ENCODE results near the gene LRRC34. TPM values are rescaled to one million over a fixed set of nuclear protein-coding genes. Genes with fewer than 3 reads are reported as not detected.

Gene LRRC34
- total RNA-seq, 2 donors from 2014 or later = 0.77 to 0.78 TPM

DNA sequence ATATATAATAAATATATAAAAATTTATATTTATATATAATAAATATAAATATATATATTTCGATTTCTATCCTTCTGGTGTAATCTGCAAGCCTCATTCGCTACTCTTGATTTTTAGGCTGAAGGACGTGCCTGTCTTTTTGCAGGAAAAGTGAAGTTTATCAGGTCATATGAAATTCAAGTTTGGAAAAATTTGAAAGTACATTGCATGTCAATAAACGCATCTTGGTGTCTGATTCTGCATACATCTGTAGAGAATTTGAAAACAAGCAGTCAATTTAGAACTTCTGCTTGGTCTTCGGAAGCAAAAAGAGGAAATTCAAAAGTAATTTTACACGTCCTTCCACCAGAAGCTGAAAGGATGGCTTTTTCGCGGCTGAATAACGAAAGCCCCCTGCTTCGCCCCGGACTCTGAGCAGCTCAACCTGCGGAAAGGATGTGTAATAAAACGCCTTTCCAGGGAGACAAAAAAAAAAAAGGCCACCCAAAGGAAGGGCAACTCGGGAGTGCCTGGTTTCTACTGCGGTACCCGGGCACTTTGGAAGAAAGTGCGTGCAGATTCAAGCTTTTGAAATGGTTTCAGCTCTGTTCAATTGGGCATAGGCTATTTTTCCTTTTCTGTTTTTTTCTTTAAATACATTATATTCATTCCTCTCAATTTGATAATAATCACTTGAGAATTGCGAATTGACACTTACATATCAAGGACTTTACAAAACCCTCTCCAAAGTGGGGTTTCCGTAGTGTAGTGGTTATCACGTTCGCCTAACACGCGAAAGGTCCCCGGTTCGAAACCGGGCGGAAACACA is 41.0 kb downstream of the LRRC34 start:
- no peaks in the 10 kb centered on the region for H3K9me3 ChIP-seq (ENCODE audit: control insufficient read depth, low read length, poor library complexity, severe bottlenecking)
- peaks cover 37% of the 10 kb centered on the region for H3K4me1 Mint-ChIP-seq
- H3K4me3 Mint-ChIP-seq = peak overlapping the region; percentile 99
- H3K27ac Mint-ChIP-seq = peak overlapping the region; percentile 100
- peak; percentile 33 to 59 (median 52) for DNase-seq
- H3K36me3 Mint-ChIP-seq (ENCODE audit: low read depth) = peaks cover 3% of the 10 kb centered on the region
- peak; percentile 22 for ATAC-seq
- no peaks in the 10 kb centered on the region for H3K27me3 Mint-ChIP-seq

DNA sequence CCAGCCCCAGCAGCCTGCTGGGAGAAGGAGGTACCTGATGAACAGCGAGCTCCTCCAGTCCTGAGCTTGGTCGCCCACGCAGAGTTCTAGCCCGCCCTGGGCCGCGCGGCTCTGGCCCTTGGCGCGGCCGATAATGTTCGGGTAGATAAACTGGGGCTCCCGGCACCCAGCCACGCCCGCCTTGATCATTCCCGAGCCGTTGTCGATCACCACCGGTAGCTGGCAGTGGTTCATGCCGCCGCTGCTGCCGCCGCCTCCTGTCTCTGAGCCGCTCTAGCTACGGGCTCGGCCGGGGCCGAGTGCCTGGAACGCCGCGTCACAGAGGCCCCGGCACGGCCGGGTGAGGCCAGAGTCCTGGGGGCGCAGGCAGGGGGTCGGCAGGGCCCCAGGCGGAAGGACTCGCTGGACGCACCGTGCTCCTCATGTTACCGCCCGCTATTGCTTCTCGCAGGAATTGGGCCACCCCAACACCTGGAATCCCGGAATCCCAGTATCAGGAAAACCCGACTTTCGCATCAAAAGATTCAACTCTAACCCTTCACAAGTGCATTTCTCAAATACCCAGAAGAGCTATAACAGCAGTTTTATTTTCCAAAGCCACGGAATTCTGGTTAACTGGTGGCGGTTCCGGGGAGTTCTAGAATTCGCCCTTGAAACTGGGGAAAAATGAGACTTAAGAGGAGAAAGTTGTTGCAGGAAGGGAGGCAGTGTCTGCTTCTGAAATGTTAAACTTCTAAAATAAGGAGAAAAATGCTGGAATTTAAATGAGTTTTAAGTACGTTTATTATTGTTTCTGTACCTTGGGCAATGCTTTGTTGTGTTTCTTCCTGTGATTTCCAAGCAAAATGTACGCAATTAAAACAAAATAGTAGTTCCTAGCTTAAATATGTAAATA is 43.2 kb downstream of the LRRC34 start, which contains the start of gene ACTRT3:
Gene ACTRT3 (minus strand): TSS at position 275 of the 895 bp plus-strand sequence. CDS start 41 bp downstream, at position 234.
- Mint-ChIP-seq H3K4me1 (peaks cover 34% of the 10 kb centered on the region), H3K27me3 (no peaks in the 10 kb centered on the region), H3K27ac (peak within 1 kb of the TSS; percentile 29), H3K36me3 (ENCODE audit: low read depth) (peaks cover 3% of the 10 kb centered on the region), H3K4me3 (peak within 1 kb of the TSS; percentile 87)
- no peaks in the 10 kb centered on the region for H3K9me3 ChIP-seq (ENCODE audit: control insufficient read depth, low read length, poor library complexity, severe bottlenecking)
- DNase-seq (peak; percentile 34 to 49 (median 38)), ATAC-seq (no peak)

DNA sequence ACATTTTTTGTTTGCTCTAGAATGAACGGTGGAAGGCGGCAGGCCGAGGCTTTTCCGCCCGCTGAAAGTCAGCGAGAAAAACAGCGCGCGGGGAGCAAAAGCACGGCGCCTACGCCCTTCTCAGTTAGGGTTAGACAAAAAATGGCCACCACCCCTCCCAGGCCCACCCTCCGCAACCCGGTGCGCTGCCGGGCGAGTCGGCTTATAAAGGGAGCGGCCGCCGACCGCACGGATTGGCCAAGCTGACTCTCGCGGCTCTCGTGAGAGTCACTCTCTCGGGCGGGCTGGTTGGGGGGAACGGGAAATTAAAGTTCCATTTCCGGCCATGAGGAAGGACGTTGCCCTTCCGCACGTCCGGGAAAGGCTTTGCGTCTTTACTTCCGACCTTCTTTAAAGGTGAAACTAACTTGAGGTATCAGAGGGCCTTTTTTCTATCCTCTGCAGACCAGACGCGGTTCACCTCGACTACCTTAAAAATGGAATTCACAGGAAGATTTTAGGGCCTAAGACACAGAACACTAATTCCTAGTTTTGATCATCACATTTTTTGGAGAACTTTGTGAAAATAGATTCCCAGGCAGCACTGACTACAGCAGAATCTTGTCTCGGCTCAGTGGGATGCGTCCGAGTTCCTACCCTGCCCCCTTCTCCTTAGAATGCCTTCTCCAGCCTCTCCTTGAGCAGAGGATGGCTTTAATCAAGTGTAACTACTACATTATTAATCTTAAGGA is 47.7 kb downstream of the LRRC34 start, which contains the start of gene TERC:
Gene TERC (minus strand): TSS at position 179 of the 731 bp plus-strand sequence.
- no peaks in the 10 kb centered on the region for H3K27me3 Mint-ChIP-seq
- peak within 1 kb of the TSS; percentile 94 for H3K27ac Mint-ChIP-seq
- ATAC-seq (peak; percentile 88), DNase-seq (peak; percentile 76 to 82 (median 82))
- H3K4me1 Mint-ChIP-seq = peaks cover 17% of the 10 kb centered on the region
- peak within 1 kb of the TSS; percentile 92 for H3K4me3 Mint-ChIP-seq
- no peaks in the 10 kb centered on the region for H3K9me3 ChIP-seq (ENCODE audit: control insufficient read depth, low read length, poor library complexity, severe bottlenecking)
- no peaks in the 10 kb centered on the region for H3K36me3 Mint-ChIP-seq (ENCODE audit: low read depth)

DNA sequence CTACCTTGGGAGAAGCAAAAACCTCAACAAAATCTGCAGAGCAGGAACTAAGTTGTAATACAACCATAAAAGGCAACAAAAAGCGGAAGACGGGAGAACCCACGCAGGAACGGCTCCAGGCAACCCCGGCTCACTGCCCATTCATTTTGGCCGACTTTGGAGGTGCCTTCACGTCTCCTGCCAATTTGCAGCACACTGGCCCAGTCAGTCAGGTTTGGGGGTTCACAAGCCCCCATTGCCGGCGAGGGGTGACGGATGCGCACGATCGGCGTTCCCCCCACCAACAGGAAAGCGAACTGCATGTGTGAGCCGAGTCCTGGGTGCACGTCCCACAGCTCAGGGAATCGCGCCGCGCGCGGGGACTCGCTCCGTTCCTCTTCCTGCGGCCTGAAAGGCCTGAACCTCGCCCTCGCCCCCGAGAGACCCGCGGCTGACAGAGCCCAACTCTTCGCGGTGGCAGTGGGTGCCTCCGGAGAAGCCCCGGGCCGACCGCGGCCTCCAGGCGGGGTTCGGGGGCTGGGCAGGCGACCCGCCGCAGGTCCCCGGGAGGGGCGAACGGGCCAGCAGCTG is 48.3 kb downstream of the LRRC34 start:
- H3K4me1 Mint-ChIP-seq = peaks cover 13% of the 10 kb centered on the region
- no peaks in the 10 kb centered on the region for H3K36me3 Mint-ChIP-seq (ENCODE audit: low read depth)
- H3K9me3 ChIP-seq (ENCODE audit: control insufficient read depth, low read length, poor library complexity, severe bottlenecking) = no peaks in the 10 kb centered on the region
- peak overlapping the region; percentile 94 for H3K27ac Mint-ChIP-seq
- peak overlapping the region; percentile 92 for H3K4me3 Mint-ChIP-seq
- ATAC-seq = peak; percentile 46
- peak; percentile 35 to 42 (median 41) for DNase-seq
- no peaks in the 10 kb centered on the region for H3K27me3 Mint-ChIP-seq

DNA sequence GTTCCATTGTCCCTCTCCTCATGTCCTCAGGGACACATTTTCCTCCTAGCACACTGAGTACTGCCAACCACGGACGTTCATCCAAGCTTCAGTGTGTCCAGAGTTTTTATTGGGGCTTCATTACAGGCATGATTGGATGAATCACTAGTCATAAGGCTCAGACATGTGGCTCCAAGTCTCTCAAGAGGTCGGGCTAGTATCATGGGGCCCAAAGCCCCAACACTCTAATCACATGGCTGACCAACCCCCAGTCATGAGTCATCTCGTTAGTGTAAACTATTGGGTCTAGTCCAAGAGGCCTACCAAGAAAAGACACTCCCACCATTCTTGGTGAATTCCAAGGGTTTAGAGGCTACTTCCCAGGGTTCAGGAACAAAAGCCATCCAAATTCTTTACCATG is 52.2 kb downstream of the LRRC34 start:
- no peak overlapping the region for H3K4me3 Mint-ChIP-seq
- no peaks in the 10 kb centered on the region for H3K9me3 ChIP-seq (ENCODE audit: control insufficient read depth, low read length, poor library complexity, severe bottlenecking)
- no peak overlapping the region for H3K27ac Mint-ChIP-seq
- no peaks in the 10 kb centered on the region for H3K36me3 Mint-ChIP-seq (ENCODE audit: low read depth)
- DNase-seq (no peak), ATAC-seq (no peak)
- H3K4me1 Mint-ChIP-seq = peaks cover 15% of the 10 kb centered on the region
- no peaks in the 10 kb centered on the region for H3K27me3 Mint-ChIP-seq

DNA sequence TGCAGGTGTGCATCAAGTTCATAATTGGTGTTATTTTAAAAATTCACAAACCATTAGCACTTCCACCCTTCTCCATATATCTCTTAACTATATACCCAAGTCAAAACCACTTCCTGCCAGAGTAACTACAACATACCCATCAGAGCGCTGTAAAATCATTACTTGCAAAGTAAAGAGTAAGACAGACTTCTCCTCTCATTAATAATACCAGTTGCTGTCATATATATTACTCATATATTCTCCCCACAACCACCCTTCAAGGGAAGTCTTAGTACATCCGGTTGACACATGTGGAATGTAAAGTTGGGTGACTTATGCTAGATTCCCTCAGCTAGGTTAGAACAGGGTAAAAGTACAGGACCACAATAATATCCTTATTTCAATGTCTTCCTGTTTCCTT is 53.4 kb downstream of the LRRC34 start:
- Mint-ChIP-seq H3K36me3 (ENCODE audit: low read depth) (no peaks in the 10 kb centered on the region), H3K4me1 (peaks cover 13% of the 10 kb centered on the region), H3K27ac (peak overlapping the region; percentile 70), H3K27me3 (peaks cover 5% of the 10 kb centered on the region), H3K4me3 (peak overlapping the region; percentile 1)
- H3K9me3 ChIP-seq (ENCODE audit: control insufficient read depth, low read length, poor library complexity, severe bottlenecking) = no peaks in the 10 kb centered on the region
- ATAC-seq (peak; percentile 45), DNase-seq (no peak)

DNA sequence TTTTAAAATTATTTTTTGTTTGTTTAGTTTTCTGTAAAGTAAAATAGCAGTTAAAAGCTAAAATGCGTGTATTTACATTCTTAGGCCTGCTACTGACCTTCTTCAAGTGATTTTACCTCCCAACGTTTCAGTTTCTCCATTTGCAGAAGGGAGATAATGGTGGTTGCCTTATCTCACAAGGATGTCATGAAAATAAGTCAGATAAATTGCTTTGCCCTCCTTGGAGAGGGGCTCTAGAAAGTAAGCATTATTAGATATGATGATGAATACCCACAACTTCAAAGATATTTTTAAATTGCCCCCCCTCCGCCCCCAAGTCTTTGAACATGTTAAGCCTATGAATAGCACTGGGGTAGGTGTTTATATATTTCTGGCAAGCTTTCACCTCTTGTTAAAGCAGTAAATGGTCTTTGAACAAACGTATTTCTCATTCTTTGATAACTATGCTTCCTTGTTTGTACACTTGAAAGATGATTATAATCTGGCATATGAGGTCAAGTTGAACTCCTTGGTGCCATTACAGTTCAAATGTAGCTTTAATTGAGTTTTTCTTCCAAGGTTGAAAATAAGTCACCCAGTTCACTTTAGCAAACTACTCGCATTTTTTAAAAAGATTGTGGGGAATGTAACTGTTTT is 54.2 kb downstream of the LRRC34 start:
- H3K4me1 Mint-ChIP-seq = peaks cover 9% of the 10 kb centered on the region
- peak overlapping the region; percentile 70 for H3K27ac Mint-ChIP-seq
- DNase-seq (no peak), ATAC-seq (no peak)
- no peaks in the 10 kb centered on the region for H3K36me3 Mint-ChIP-seq (ENCODE audit: low read depth)
- H3K4me3 Mint-ChIP-seq = no peak overlapping the region
- H3K27me3 Mint-ChIP-seq = peaks cover 5% of the 10 kb centered on the region
- H3K9me3 ChIP-seq (ENCODE audit: control insufficient read depth, low read length, poor library complexity, severe bottlenecking) = no peaks in the 10 kb centered on the region

DNA sequence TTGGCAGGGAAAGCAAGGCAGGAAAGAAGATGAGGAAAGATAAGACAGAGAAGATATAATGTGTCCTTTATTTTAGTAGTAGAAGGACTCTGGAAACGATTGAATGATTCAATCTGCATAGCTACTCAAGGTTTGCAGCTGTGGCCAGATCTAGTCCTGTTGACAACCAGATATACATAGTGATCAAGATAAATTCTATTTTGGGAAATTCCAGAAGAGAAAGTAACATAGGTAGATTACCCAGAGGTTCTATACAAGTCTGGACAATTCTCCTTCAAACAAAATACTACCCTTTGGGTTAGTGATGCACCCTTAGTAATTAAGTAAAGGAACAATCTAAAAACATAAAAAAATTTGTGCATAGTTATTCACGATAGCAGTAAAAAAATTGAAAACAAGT is 57.2 kb downstream of the LRRC34 start:
- no peaks in the 10 kb centered on the region for H3K9me3 ChIP-seq (ENCODE audit: control insufficient read depth, low read length, poor library complexity, severe bottlenecking)
- Mint-ChIP-seq H3K27me3 (peaks cover 20% of the 10 kb centered on the region), H3K36me3 (ENCODE audit: low read depth) (no peaks in the 10 kb centered on the region), H3K27ac (no peak overlapping the region), H3K4me3 (no peak overlapping the region), H3K4me1 (peaks cover 6% of the 10 kb centered on the region)
- ATAC-seq = no peak
- no peak for DNase-seq

DNA sequence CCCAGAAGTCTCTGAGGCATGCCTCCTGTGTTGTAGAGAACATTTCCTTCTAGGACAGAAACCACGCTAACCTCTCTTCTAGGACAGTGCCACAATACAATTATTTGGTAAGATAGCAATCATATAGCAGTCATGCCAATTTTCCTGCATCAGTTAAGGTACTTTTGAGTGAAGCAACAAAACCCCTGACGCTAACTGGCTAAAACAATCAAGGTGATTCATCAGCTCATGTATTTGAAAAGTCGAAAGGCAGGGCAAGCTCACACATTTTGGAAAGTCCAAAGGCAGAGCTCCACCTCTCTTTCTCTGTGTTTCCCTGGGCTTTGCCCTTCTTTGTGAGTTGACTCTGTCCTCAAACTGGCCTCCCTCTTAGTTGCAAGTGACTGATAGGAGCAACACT is 58.0 kb downstream of the LRRC34 start:
- ATAC-seq = no peak
- peaks cover 26% of the 10 kb centered on the region for H3K27me3 Mint-ChIP-seq
- H3K4me1 Mint-ChIP-seq = peaks cover 6% of the 10 kb centered on the region
- H3K9me3 ChIP-seq (ENCODE audit: control insufficient read depth, low read length, poor library complexity, severe bottlenecking) = no peaks in the 10 kb centered on the region
- H3K36me3 Mint-ChIP-seq (ENCODE audit: low read depth) = no peaks in the 10 kb centered on the region
- H3K4me3 Mint-ChIP-seq = no peak overlapping the region
- DNase-seq = no peak
- H3K27ac Mint-ChIP-seq = no peak overlapping the region

DNA sequence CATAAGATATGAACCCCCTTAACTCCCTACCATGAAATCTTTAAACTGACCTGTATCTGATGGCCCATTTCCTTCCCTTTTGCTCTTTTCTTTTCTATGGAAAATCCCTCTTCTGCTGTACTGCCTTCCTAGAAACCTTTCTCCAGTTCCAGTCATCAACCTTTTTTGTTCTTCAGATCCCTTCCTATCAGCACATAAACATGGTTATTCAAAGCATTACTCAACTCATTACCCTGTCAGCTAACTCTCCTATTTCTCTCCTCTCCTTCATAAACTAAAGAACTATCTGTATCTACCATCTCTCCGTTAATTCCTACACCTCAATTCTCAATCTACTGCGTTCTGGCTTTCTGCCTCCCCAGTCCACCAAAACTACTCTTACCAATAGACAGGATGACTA is 60.8 kb downstream of the LRRC34 start:
- DNase-seq = no peak
- H3K4me3 Mint-ChIP-seq = no peak overlapping the region
- H3K27ac Mint-ChIP-seq = no peak overlapping the region
- no peaks in the 10 kb centered on the region for H3K4me1 Mint-ChIP-seq
- no peaks in the 10 kb centered on the region for H3K9me3 ChIP-seq (ENCODE audit: control insufficient read depth, low read length, poor library complexity, severe bottlenecking)
- ATAC-seq = no peak
- H3K27me3 Mint-ChIP-seq = peaks cover 52% of the 10 kb centered on the region
- peaks cover 4% of the 10 kb centered on the region for H3K36me3 Mint-ChIP-seq (ENCODE audit: low read depth)

DNA sequence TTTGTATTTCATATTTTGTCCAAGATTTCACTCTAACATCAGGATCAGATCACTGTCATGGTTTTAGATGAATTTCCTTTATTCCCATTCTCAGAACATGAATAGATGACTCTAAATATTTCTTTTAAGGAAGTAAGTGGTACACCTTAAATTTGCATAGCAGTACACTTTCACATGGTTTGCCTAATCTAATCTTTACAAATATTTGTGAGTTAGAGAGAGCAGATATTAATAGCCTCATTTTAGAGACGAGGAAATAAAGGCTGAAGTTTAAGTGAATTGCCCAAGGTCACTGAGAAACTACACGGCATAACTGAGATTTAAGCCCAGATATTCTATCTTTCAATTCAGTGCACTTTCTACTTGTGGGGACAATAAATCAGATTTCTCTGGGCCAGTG is 62.0 kb downstream of the LRRC34 start:
- DNase-seq (no peak), ATAC-seq (no peak)
- no peak overlapping the region for H3K4me3 Mint-ChIP-seq
- H3K9me3 ChIP-seq (ENCODE audit: control insufficient read depth, low read length, poor library complexity, severe bottlenecking) = no peaks in the 10 kb centered on the region
- H3K36me3 Mint-ChIP-seq (ENCODE audit: low read depth) = peaks cover 7% of the 10 kb centered on the region
- no peak overlapping the region for H3K27ac Mint-ChIP-seq
- H3K4me1 Mint-ChIP-seq = no peaks in the 10 kb centered on the region
- H3K27me3 Mint-ChIP-seq = peaks cover 63% of the 10 kb centered on the region

DNA sequence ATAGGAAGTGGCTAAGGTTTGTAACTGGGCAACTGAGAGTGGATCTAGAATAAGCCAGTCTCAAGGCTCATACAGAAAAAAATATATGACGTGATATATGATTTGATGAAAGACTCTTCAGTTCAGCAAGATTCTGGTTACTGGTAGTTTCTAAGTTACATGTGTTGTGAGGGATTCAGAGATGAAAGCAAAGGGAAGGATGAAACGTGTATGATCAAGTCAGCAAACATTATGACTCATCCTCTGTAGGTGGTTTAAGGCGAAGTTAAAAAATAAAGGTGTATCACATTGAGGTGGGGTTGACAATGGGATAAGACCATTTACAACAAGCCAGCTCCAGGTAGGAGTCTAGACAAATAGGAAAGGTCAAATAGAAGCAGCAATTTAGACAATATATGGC is 64.0 kb downstream of the LRRC34 start:
- Mint-ChIP-seq H3K27ac (no peak overlapping the region), H3K27me3 (peaks cover 63% of the 10 kb centered on the region), H3K4me1 (no peaks in the 10 kb centered on the region), H3K4me3 (no peak overlapping the region), H3K36me3 (ENCODE audit: low read depth) (peaks cover 7% of the 10 kb centered on the region)
- ATAC-seq (peak; percentile 30), DNase-seq (no peak)
- no peaks in the 10 kb centered on the region for H3K9me3 ChIP-seq (ENCODE audit: control insufficient read depth, low read length, poor library complexity, severe bottlenecking)

Data from T-helper 17 cell (primary cell).